Forelimb muscle (tissue), 1 donor: ENCODE data around the gene OPRD1. TPM values are rescaled to one million over a fixed set of nuclear protein-coding genes. Genes with fewer than 3 reads are reported as not detected.
"Not testable (repeated sequence)": the region's sequence is repeated elsewhere in the genome, so short reads cannot be mapped to it uniquely, and the experiment has no call there.

Experiments used
- DNase-seq: peaks from one replicate; pipeline ENCODE4 v3.0.0-alpha.2; 2013; ENCODE audit warnings: low read depth
- polyA plus RNA-seq: library from polyadenylated mRNA; unstranded; fragments of 120-200 nt; gene quantifications from one replicate; pipeline ENCODE4 v1.2.1, GENCODE V29; 2013; ENCODE audit not compliant: insufficient read length

The OPRD1 gene
- polyA plus RNA-seq, 1 donor, result 0.67 TPM

DNA sequence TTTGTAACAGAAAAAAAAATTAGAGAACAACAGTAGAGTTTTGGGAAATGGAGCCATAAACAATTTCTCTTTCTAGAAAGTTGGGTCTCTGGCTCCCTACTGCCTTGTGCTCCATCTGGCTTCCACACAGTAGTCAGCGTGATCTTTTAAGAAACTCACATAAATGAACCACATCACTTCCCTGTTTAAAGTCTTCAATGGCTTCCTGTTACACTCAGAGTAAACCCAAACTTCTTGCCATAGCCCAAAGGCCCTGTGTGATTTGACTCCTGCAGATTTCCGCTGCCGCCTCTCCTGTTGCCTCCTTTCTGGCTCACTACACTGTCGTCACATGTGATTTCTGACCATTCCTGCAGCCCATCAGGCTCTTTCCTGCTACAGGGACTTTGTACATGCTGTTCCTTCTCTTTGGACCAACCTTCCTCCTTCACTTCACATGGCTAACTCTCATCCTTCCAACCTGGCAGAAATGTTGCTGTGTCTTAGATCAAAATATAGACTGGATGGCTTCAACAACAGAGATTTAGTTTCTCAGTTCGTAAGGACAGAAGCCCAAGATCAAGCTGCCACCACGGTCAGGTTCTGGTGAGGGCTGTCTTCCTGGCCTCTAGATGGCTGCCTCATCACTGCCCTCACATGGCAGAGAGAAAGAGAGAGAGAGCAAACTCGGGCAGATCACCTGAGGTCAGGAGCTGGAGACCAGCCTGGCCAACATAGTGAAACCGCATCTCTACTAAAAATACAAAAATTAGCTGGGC is 34.0 kb downstream of the OPRD1 start:
- DNase-seq, result no peak

DNA sequence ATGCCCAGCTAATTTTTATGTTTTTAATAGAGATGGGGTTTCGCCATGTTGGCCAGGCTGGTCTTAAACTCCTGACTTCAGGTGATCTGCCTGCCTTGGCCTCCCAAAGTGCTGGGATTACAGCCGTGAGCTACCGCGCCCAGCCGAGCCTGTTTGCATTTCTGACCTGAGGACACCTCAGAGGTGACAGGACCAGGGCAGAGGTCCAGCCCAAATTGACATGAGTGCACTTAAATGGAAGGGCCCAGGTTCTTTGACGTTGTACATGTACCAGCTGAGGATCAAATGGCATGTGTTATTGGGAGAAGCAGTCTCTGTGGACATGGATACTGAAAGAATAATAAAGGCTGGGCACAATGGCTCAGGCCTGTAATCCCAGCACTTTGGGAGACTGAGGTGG is 35.2 kb downstream of the OPRD1 start:
- DNase-seq, result not testable (repeated sequence)

DNA sequence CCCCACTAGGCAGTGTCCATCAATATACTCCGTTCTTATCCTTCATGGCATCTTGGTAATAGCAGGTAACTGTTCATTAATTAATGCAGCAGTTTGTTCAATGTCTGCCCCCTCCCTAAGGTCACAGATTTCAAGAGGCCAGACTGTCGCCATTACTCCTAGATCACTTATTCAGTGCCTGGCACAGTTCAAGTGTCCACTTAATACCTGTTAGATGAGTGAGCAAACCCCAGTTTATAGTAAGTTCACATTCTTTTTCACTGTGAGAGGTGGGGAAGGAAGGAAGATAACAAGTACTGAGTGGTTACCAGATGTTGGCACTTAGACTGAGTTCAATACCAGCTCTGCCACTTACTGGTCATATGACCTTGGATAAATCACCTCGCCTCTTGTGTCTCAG is 36.4 kb downstream of the OPRD1 start:
- DNase-seq, result no peak

DNA sequence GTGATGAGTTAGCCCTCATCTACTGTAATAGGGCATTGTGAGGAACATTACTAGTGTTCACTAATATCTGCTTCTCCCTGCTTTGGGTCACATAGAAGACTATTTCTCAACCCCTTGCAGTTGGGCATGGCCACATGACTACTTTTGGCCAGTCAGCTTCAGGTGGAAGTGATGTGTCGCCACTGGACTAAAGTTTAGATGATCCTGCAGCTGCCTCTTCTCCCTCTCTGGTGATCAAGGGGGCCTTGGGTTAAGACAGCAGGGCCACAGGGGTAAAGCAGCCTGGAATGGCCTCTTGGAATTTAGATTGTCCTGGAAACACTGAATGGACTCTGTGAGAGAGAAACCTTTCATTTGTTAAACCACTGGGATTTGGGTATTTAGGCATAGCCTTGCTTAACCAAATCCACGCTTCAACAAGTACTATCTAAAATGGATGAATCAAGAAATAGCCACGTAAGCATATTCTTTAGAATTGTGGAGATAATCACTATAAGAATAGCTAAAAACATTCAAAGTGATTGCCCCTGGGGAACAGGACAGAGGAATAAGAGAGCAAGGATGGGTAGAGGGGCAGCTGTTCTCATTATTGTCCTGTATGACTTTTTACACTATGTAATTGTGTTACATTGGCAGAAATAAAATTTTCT is 41.2 kb downstream of the OPRD1 start:
- no peak for DNase-seq

DNA sequence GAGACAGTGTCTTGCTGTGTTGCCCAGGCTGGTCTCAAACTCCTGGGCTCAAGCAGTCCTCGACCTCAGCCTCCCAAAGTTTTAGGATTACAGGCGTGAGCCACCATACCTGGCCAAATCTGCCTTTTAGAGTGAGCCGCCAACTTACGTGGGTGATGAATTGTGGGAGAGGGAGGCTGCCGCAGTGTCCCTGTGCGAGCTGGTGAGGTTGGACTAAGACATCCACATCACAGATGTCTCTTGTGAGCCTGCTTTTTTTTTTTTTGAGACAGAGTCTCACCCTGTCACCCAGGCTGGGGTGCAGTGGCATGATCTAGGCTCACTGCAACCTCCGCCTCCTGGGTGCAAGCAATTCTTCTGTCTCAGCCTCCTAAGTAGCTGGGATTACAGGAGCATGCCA is 42.4 kb downstream of the OPRD1 start:
- not testable (repeated sequence) for DNase-seq

DNA sequence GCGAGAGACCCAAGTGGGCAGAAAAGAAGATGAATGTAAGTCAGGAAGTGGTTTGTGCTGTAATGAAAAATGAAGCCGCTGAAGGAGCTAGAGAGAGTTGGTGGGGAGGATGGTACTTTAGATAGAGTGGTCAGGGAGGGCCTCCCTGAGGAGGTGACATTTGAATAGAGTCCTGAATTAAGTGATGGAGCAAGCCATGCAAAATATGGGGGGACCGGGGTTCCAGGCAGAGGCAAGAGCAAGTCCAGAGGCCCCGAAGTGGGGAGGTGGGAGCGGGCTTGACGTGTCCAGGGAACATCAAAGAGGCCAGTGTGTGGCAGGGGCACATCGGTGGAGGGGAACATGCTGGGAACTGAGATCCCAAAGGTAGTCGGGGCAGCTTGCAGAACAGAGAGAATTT is 43.1 kb downstream of the OPRD1 start:
- no peak for DNase-seq

DNA sequence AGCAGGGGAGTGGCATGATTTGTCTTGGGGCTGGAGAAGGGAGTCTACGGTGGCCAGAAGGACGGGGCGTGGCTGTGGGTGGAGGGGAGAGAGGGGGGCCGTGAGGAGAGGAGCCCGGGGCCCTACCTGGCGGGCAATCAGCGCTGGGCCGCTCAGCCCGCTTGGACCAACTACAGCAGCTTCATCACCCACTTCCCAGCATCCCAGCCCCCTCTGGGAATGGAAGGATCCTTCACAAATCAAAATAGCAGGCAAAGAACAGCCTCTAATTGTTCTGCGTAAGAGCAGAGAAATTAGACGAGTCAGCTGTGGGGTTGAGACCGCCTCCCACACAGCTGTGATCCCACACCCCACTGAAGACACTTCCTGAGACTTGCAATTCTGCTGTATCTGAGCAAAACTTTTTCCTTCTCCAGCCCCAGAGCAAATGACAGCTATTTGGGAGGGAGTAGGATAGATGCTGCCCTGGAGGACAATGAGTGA is 43.5 kb downstream of the OPRD1 start:
- peak; percentile 13 for DNase-seq

DNA sequence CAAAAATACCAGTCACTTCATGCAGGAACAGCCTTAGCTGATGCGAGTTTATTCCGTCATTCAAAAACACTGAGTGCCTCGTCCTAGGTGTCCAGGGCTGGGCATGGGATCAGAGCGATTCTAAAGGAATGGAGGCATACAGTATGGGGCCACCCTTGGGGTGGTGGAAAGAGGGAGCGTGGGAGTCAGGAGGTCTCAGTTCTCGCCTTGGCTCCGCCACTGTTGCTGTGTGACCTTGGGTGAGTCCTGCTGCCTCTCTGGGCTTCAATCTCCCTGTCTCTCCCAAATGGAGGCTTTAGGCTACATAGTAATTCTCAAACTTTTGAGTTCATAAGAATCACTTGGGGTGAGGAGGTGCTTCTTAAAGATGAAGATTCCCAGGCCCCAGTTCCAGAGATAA is 44.0 kb downstream of the OPRD1 start:
- no peak for DNase-seq

DNA sequence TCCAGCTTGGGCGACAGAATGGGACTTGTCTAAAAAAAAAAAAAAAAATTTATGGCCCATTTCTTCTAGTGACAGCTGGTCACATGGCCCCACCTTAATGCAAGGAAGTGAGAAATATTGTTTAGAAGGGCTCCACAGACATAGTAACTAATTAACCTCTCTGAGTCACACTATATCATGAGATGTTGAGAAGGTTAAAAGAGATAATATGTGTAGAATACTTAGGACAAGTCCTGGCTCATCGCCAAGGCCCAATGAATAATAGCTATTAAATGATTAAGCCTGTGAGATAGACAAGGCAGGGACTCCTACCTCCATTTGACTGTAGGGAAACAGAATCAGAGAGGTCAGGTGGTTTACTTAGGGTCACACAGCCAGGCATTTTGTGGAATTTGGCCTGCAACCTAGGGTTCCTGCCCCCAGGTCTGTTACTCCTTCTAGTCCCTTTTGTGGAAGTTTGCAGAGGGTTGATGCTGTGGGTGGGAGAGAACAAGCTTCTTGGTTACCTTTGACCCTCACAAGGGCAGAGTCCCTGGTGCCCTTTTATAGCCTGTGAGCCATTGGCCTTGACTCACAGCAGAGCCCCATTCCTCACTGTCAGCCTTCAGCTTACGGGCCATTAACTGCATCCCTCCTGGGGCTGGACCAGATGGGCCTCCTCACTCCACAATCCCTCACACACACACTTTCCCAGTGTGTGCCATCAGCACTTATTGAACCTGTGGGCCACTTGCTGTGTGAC is 48.5 kb downstream of the OPRD1 start:
- no peak for DNase-seq

DNA sequence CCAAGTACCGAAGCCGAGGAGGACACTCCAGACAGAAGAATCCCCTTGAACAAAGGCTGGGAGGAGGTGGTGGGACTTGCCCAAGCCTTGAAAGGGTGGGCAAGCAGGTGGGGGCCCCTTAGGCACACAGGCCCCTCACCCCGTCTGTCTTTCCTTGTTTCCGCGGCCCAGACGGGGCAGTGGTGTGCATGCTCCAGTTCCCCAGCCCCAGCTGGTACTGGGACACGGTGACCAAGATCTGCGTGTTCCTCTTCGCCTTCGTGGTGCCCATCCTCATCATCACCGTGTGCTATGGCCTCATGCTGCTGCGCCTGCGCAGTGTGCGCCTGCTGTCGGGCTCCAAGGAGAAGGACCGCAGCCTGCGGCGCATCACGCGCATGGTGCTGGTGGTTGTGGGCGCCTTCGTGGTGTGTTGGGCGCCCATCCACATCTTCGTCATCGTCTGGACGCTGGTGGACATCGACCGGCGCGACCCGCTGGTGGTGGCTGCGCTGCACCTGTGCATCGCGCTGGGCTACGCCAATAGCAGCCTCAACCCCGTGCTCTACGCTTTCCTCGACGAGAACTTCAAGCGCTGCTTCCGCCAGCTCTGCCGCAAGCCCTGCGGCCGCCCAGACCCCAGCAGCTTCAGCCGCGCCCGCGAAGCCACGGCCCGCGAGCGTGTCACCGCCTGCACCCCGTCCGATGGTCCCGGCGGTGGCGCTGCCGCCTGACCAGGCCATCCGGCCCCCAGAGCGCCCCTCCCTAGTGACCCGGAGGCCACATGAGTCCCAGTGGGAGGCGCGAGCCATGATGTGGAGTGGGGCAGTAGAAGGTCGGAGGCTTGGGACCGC is 50.8 kb downstream of the OPRD1 start:
- DNase-seq, result no peak

DNA sequence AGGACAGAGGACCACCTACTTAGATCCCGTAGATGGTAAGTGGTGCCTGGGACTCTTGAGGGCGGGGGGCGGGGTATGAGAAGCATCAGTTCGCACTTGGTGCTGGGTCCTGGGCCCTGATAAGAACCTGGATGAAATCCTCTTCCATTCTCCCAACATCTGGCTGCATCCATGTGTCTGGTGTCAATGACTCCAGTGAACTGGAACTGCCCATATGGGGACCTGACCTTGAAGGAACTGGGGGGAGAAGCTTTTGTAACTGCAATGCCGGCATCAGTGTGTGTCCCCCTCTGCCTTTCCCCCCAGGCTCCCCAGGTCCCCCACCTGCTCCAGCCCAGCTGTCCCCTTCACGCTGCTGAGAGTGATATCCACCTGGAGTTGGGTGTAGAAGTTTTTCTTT is 52.7 kb downstream of the OPRD1 start:
- DNase-seq, result no peak

DNA sequence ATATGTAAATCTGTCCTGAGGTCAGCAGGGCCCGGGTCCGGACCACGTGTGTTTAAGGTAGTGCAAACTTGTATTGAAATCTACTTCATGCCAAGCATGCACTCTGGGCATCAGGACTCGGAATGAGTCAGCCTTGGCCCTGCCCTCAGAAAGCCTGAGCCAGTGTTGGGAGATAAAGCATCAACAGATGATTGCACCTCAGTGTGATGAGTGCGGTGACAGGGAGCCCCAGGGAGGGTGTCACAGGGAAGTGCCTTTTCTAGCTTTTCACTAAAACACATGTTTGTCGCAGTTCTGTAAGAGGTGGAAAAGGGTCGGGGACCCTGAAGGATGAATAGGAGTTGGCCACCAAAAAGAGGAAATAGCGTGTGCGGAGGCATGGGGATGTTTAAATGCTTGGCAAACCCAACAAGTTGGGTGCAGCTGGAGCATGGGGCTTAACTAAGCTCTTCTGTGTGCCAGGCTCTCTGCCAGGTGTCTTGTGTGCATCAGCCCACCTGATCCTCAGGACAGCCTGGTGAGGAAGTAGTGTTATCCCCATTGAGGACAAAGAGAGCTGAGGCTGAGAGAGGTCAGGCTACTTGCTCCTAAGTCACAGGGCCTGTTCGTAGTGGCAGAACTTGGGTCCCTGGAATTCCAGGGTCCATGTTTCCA is 54.2 kb downstream of the OPRD1 start:
- DNase-seq, result no peak

DNA sequence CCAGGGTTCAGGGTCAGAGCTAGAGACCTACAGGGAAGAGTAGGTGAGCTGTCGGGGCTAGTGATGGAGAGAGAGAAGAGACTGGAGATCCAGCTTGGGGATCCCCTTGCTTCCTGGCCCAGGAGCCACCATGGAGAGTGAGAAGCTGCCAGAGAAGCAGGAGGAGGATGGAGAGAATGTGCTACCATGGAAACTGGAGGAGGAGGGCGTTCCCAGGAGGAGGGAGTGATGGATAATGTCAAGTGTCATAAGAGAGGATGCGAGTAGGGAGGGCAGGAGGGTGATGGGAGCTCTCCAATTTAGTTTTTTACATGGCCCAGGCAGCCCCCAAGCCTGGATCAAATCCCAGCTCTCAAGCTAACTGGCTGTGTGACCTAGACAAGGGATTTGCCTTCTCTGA is 55.9 kb downstream of the OPRD1 start:
- DNase-seq, result no peak

DNA sequence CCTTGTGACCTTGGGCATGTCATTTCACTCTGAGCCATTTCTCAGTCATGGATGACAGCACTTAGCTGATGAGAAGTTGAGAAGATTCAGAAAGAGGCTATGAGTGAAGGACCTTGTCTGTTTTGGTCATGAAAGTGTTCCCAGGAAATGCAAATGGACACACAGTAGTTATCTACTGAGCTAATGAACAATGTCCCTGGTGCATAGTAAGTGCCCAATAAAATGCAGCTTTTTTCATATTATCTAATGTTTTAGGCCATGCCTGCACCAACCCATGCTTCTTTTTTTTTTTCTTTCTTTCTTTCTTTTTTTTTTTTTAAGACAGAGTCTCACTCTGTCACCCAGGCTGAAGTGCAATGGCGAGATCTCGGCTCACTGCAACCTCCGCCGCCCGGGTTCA is 58.0 kb downstream of the OPRD1 start:
- no peak for DNase-seq

DNA sequence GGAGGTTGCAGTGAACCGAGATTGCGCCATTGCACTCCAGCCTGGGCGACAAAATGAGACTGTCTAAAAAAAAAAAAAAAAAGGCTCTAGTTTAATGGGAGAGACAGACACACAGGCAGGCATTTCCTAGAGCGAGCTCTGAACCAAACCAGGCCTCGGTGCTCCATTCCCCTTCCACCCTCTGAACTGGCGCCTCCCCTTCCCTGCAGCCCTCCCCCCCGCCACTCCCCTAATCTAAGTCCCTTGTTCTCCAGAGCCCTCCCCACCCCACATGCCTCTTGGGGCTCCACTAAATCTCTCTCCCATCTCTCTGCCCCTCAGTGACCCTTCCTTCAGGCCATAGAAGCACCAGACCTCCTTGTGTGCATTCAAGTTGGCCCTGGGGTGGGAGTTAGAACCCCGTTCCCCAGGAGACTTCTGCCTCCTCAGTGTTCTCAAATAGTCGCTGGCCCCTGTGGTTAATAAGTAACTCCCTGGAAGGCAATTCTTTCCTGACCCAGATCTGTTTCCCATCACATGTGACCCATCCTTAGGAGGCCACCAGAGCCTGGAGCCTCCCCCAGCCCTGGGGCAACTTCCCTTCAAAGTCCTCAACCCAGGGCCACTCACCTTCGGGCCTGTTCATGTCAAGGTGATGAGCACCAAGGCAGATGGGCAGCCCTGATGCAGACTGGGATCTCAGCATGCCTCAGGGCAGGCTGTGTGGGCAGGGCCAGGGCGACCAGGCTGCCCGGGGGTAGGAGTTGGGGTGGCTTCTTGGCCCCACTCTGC is 59.8 kb downstream of the OPRD1 start:
- DNase-seq, result no peak

DNA sequence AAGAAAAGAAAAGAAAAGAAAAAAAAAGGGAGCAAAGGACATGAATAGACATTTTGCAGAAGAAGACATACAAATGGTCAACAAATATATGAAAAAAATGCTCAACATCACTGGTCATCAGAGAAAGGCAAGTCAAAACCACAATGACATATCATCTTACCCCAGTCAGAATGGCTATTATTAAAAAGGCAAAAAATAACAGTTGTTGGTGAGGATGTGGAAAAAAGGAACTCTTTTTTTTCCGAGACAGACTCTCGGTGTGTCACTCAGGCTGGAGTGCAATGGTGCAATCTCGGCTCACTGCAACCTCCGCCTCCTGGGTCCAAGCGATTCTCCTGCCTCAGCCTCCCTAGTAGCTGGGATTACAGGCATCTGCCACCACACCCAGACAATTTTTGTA is 63.2 kb downstream of the OPRD1 start:
- DNase-seq, result not testable (repeated sequence)

DNA sequence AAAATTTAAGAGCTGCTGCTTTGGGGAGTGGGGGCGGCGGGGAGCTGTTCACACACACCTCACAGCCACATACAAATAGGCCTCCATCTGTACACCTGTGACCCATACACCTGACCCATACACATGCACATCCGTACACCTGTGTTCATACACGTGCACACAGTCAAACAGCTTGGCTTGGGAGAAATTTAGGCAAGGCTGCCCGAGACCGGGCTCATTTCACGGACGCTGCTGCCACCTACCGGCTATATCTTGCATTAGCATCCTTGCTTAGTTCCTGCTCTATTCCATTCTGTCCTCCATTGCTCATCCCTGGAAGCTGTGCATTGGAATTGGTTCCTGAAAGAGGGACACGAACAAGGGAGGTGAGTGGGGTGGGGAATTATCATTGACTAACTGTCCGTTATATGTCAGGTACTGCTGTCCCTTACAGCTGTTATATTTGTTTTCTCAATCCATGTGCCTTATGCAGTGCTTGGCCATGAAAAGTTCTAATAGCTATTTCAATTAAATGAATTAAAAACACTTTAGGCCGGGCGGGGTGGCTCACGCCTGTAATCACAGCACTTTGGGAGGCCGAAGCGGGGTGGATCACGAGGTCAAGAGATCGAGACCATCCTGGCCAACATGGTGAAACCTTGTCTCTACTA is 65.3 kb downstream of the OPRD1 start:
- DNase-seq, result peak; percentile 45

DNA sequence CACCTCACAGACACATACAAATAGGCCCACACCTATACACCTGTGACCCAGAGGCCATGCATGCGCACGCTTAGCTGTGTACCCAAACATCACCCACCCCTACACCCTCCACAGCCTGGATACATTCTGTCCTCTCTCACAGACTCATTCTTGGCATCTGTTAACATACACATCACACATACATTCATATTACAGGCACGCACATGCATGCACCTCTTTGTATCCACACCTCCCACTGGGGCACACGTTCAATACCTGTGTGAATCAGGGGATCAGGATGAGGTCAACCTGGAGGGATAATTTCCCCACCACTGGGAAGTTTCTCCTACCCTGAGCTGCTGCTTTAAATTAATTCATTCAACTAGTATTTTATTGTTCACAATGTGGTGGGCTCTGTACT is 66.8 kb downstream of the OPRD1 start:
- DNase-seq, result no peak

DNA sequence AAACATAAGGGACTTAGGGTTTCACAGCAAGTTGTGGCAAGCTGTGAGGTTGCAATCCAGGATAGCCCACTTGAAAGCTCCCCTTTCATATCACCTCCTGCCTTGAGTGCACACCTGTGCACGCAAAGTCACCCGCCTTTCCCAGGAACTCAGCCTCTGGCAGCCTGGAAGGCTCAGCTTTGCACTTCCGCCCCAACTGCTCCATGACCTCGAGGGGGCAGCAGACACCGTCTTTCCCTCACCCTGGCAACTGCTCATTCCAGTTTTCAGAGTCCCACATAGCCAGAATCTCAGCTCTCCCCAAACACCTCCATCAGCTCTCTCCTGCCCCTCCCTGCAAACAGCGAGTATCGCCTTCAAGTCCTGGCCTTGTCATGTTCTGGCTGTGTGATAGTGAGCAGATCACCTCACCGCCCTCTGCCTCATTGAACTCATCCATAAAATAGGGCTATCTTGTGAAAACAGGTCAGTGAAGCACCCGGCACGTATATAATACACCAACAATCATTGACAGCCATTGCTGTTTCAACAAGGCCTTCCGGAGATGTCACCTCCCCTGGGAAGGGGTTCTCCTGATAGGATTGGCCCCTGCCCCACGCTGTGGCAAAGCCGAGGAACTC is 70.1 kb downstream of the OPRD1 start:
- DNase-seq, result peak; percentile 65

DNA sequence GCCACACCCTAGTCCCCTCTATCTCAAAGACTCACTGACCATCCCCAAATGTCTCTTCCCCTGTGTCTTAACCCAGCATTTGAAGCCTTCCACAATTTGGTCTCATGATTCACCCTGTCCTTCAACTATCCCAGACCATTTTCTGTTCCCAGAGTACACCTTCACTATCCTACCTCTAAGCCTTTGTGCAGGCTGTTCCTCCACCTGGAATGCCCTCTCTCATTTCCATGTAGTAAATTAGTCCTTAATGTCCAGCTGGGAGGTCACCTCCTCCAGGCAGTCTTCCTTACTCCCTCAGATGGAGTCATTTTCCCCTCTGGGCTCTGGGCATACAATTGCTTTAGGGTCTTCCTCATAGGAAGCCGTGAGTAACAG is 71.3 kb downstream of the OPRD1 start:
- no peak for DNase-seq
